Aorta (tissue), 5 donors: ENCODE measurements around the gene LRRC72. TPM values are rescaled to one million over a fixed set of nuclear protein-coding genes. Genes with fewer than 3 reads are reported as not detected.
"Not testable (repeated sequence)": the region's sequence is repeated elsewhere in the genome, so short reads cannot be mapped to it uniquely, and the experiment has no call there.

Source experiments
- ATAC-seq: fragments of 200-7000 bp; cut with Tn5 transposase; one replicate; pipeline ENCODE4 v1.9.1; 2022; ENCODE audit warnings: moderate library complexity; ENCODE audit not compliant: low FRiP score
- DNase-seq, 2 donors: peaks; one replicate each; pipeline ENCODE4 v3.0.0-alpha.2; 2020
- H3K27ac ChIP-seq, 2 donors: one replicate each; pipeline ENCODE4 v1.5.1; 2013; ENCODE audit warnings: low read length in 2 of 2, mild to moderate bottlenecking in 2 of 2, moderate library complexity in 2 of 2, control low read depth in 1 of 2, inconsistent platforms in 1 of 2, low read depth in 1 of 2
- H3K27me3 ChIP-seq, 2 donors: one replicate each; pipeline ENCODE4 v1.6.1; 2013; ENCODE audit warnings: control low read depth in 1 of 2, low read length in 1 of 2, mild to moderate bottlenecking in 1 of 2, moderate library complexity in 1 of 2; ENCODE audit not compliant: insufficient read depth in 2 of 2, control insufficient read depth in 1 of 2
- H3K36me3 ChIP-seq, 2 donors: one replicate each; pipeline ENCODE4 v1.6.1; 2013; ENCODE audit warnings: control low read depth in 1 of 2, low read length in 1 of 2, mild to moderate bottlenecking in 1 of 2; ENCODE audit not compliant: insufficient read depth in 2 of 2, control insufficient read depth in 1 of 2
- H3K4me1 ChIP-seq, 2 donors: one replicate each; pipeline ENCODE4 v1.6.1; 2013; ENCODE audit warnings: low read length in 2 of 2, control low read depth in 1 of 2, mild to moderate bottlenecking in 1 of 2, moderate library complexity in 1 of 2; ENCODE audit not compliant: insufficient read depth in 2 of 2, control insufficient read depth in 1 of 2
- H3K4me3 ChIP-seq, 2 donors: one replicate each; pipeline ENCODE4 v1.5.1; 2013; ENCODE audit warnings: low read length in 2 of 2, control low read depth in 1 of 2, mild to moderate bottlenecking in 1 of 2
- H3K9me3 ChIP-seq: one replicate; pipeline ENCODE4 v1.6.1; 2013; ENCODE audit warnings: mild to moderate bottlenecking, low read length; ENCODE audit not compliant: control insufficient read depth
- WGBS, 2 donors: extraction: QIAGEN DNeasy Blood & Tissue Kit; methylation state at CpG; one replicate each; pipeline ENCODE4 v1.1.7; 2013; 5-methylcytosine and 5-hydroxymethylcytosine counted together
- intact Hi-C, 2 donors: fragments of 100-400 bp; cut with DNase I; formaldehyde crosslinking; loops; one replicate each; pipeline versions ENCODE4 v1.14.2 to v1.15.0; 2022
- polyA plus RNA-seq, 2 donors: library from polyadenylated mRNA; stranded (reverse); fragments of 200-250 nt; gene quantifications; one replicate each; pipeline ENCODE4 v1.2.3, GENCODE V29; 2013
- total RNA-seq, 2 donors: library from RNA; stranded (reverse); fragmentation: NEBNext Ultra II Directional; extraction: Animal tissue kit (Norgen Biotek cat#: 25700); gene quantifications; one replicate each; pipeline ENCODE4 v1.2.1, GENCODE V29; 2021
- donor health status: healthy with polysubstance abuse.
- donor health status: Bipolar disorder and iron deficiency.
- donor health status: DM: no; HTN: no; CAD: no.
- donor health status: DM: no; HTN: no; CAD: no.
- donor health status: DM: yes; HTN: yes; CAD: no.

LRRC72 gene
- total and polyA plus RNA-seq, 4 donors, result not detected

DNA sequence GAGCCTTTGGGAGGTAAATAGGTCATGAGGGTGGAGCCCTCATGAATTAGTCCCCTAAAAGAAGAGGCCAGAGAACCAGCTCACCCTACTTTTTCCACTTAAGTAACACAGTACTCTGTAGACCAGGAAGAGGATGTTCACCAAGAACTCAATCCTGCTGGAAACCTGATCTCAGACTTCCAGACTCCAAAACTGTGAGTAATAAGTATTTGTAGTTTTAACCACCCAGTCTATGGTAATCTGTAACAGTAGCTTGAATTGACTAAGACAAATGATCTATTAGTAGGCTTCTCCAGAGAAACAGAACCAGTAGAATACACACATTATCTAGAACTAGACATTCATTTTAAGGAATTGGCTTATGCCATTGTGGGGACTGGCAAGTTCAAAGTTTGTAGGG is 67.4 kb downstream of the LRRC72 start:
- Histone ChIP-seq H3K36me3 (no peaks in the 10 kb centered on the region), H3K4me3 (no peak overlapping the region), H3K27ac (no peak overlapping the region), H3K4me1 (no peaks in the 10 kb centered on the region), H3K9me3 (no peaks in the 10 kb centered on the region), H3K27me3 (no peaks in the 10 kb centered on the region)
- no peak for DNase-seq
- no peak for ATAC-seq
- intact Hi-C loops, result no loop called here

DNA sequence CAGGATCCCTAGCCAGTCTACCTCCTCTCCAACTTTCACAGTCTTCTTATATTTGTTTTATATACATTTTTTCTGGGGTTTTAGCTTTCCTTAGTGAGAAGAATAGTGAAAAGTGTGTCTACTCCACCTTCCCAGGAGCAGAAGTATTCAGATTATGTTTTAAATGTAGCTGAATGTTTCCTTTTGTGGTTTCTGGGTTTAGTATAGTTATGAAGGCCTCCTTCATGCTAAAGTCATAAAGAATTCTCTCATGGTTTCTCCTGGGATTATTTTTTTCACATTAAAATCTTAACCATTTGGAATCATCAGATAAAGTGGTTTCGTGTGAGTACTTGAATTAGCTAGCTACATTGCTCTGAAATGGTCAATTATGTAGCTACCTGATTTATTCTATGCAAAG is 68.1 kb downstream of the LRRC72 start:
- DNase-seq (no peak), ATAC-seq (no peak)
- 79 to 91% methylated on average over 1 of the region's 1 CpG for WGBS, 2 donors
- H3K36me3 ChIP-seq, result no peaks in the 10 kb centered on the region
- intact Hi-C loops, result no loop called here
- no peaks in the 10 kb centered on the region for H3K27me3 ChIP-seq
- no peak overlapping the region for H3K27ac ChIP-seq
- no peaks in the 10 kb centered on the region for H3K4me1 ChIP-seq
- no peaks in the 10 kb centered on the region for H3K9me3 ChIP-seq
- no peak overlapping the region for H3K4me3 ChIP-seq

DNA sequence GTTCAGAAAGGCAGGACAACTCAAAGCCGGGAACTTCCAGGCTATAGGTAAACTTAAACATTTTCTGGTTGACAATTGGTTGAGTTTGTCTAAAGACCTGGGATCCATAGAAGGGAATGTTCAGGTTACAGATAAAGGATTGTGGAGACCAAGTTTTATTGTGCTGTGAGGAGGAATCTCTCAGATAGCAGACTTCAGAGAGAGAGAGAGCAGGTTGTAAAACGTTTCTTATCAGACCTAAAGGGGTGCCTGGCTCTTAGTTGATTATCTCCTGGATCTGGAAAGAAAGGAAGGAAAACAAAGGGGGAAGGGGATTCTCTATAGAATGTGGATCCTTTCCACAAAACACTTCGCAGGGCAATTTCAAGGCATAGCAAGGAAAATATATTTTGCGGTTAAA is 69.0 kb downstream of the LRRC72 start:
- H3K4me1 ChIP-seq, H3K9me3 ChIP-seq, H3K36me3 ChIP-seq, intact Hi-C loops, DNase-seq, H3K4me3 ChIP-seq, ATAC-seq, H3K27ac ChIP-seq, H3K27me3 ChIP-seq: not testable (repeated sequence)
- 71 to 79% methylated on average over 4 of the region's 4 CpGs for WGBS, 2 donors

DNA sequence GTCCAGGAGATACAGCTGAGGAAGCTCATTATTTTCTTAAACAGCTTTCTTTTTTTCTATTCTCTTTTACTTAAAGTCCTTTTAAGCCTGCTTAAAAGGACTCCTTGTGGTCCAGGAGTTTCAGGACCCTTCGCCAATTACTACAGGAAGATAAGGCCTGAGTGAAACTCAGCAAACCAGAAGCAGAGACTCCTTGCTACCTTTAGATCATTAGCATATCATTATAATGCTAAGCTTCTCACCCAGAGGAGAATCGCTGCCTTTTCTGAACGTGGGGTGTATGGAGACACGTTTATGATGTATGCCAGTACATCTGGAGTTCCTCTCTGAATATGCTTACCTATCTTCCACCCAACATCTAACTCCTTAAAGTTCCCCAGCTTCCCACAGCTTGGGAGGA is 71.4 kb downstream of the LRRC72 start:
- no peak for ATAC-seq
- Histone ChIP-seq H3K27me3 (no peaks in the 10 kb centered on the region), H3K4me1 (no peaks in the 10 kb centered on the region), H3K36me3 (peaks cover 3% of the 10 kb centered on the region in 2 donors), H3K9me3 (no peaks in the 10 kb centered on the region), H3K4me3 (no peak overlapping the region), H3K27ac (no peak overlapping the region)
- intact Hi-C loops, result no loop called here
- 56 to 66% methylated on average over 4 of the region's 4 CpGs for WGBS, 2 donors
- DNase-seq, result no peak

DNA sequence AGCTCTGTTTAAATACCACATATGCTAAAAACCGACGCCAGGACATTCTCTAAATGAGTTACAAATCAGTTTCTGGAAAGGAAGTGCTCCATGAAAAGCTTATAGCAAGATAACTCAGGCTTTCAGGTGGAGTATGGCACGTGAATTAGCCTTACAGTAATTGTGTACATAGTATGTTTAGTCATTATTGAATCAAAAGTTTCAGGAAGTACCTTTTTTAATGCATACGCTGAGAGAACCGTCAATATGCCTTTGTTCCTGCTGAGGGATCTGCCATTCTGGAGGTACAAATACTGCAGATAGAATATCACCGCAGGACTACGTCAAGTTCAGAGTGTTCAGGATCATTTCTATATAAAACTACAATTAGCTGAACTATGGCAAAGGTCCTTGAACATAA is 73.2 kb downstream of the LRRC72 start:
- intact Hi-C loops, result loop anchor here in 1 of 2 donors (10.0 kb wide), 1 partner anchor 315 kb away; no protein-coding TSS in a partner anchor
- ATAC-seq (no peak), DNase-seq (no peak)
- H3K4me3 ChIP-seq, result no peak overlapping the region
- no peak overlapping the region for H3K27ac ChIP-seq
- peaks cover 3 to 8% of the 10 kb centered on the region in 2 donors for H3K36me3 ChIP-seq
- no peaks in the 10 kb centered on the region for H3K27me3 ChIP-seq
- no peaks in the 10 kb centered on the region for H3K4me1 ChIP-seq
- no peaks in the 10 kb centered on the region for H3K9me3 ChIP-seq
- WGBS, 2 donors, result 83% methylated on average over 7 of the region's 7 CpGs

GRCh38 chr7:16603633-16604032 is 77.0 kb downstream of the LRRC72 start:
- no peak for ATAC-seq
- intact Hi-C loops, result loop anchor here in 1 of 2 donors (10.0 kb wide), 1 partner anchor 311 kb away; no protein-coding TSS in a partner anchor
- Histone ChIP-seq H3K4me1 (no peaks in the 10 kb centered on the region), H3K9me3 (no peaks in the 10 kb centered on the region), H3K27me3 (no peaks in the 10 kb centered on the region), H3K27ac (no peak overlapping the region), H3K36me3 (peaks cover 3 to 8% of the 10 kb centered on the region in 2 donors), H3K4me3 (no peak overlapping the region)
- DNase-seq, result no peak

GRCh38 chr7:16604054-16604453 is 77.4 kb downstream of the LRRC72 start:
- Histone ChIP-seq H3K27me3 (no peaks in the 10 kb centered on the region), H3K9me3 (no peaks in the 10 kb centered on the region), H3K36me3 (peaks cover 3 to 8% of the 10 kb centered on the region in 2 donors), H3K4me1 (no peaks in the 10 kb centered on the region), H3K27ac (no peak overlapping the region), H3K4me3 (no peak overlapping the region)
- WGBS, 2 donors, result 93 to 96% methylated on average over 3 of the region's 3 CpGs
- intact Hi-C loops, result loop anchor here in 1 of 2 donors (10.0 kb wide), 1 partner anchor 311 kb away; no protein-coding TSS in a partner anchor
- ATAC-seq (no peak), DNase-seq (no peak)

DNA sequence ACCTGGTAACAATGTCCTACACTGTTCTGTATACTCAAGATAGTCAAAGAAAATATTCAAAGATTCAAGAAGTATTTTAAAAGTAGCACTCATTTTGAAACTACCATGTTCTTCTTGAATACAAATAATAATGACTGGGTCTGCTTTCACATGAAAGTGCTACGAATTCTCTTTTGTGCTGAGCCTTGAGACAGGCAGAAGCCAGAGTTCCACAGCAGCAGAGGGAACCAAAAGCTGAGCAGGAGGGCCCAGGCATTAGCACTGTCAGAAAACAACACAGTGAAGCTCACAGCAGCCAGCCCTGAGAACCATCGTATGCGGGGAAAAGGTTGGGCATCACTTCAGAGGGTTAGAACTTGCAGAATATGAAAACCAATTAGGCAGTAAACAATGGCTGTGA is 80.1 kb downstream of the LRRC72 start:
- no peak for ATAC-seq
- Histone ChIP-seq H3K4me1 (no peaks in the 10 kb centered on the region), H3K27ac (no peak overlapping the region), H3K9me3 (no peaks in the 10 kb centered on the region), H3K27me3 (no peaks in the 10 kb centered on the region), H3K36me3 (peaks cover 3 to 5% of the 10 kb centered on the region in 2 donors), H3K4me3 (no peak overlapping the region)
- intact Hi-C loops, result loop anchor here in 1 of 2 donors (10.0 kb wide), 1 partner anchor 308 kb away; no protein-coding TSS in a partner anchor
- DNase-seq, result no peak
- 84% methylated on average over 3 of the region's 3 CpGs for WGBS, 2 donors

GRCh38 chr7:16609842-16610450 is 83.3 kb downstream of the LRRC72 start:
- Histone ChIP-seq H3K27me3 (no peaks in the 10 kb centered on the region), H3K4me1 (no peaks in the 10 kb centered on the region), H3K9me3 (no peaks in the 10 kb centered on the region), H3K36me3 (no peaks in the 10 kb centered on the region), H3K4me3 (no peak overlapping the region), H3K27ac (no peak overlapping the region)
- ATAC-seq (no peak), DNase-seq (no peak)
- intact Hi-C loops, result loop anchor here in 1 of 2 donors (10.0 kb wide), 1 partner anchor 305 kb away; no protein-coding TSS in a partner anchor
- 74 to 78% methylated on average over 4 of the region's 4 CpGs for WGBS, 2 donors
